ENCODE results near the gene AFG3L2. TPM values are rescaled to one million over a fixed set of nuclear protein-coding genes. Genes with fewer than 3 reads are reported as not detected.

AFG3L2 gene
- total and polyA plus RNA-seq, 2 of the 8 experiments (the other 6 are each of a cell fraction or from before 2014, with no cell fraction given), result 29.7 to 84.8 TPM

DNA sequence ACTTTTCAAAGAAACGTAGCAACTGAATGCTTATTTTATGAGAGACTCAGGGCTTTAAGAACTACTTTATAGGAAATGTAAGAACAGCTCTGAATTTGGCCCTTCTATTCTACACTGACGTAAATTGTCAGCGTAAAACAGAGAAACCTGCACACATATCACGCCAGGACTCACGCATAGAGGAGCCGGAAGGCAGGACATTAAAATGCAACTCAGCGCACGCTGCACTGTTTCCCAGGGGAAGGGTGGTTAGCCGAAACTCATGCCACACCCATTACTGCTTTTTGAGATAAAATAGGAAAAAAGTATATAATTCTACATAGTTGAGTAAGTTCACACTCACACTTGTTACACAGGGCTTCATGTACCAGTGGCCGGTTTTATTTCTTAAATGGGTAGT is 61.5 kb downstream of the AFG3L2 start (continued):
- TF ChIP-seq CHD7 (IDR thresholded peaks at IDR 0.05; ENCODE audit: insufficient replicate concordance, low read length) (no peak), SRF (IDR thresholded peaks at IDR 0.05; ENCODE audit: low read depth, low read length) (no peak), ASH2L (IDR thresholded peaks at IDR 0.05; ENCODE audit: low read length) (no peak), FOSL1 (IDR thresholded peaks at IDR 0.05; ENCODE audit: insufficient read depth, low read depth, low read length) (no peak), KDM1A (IDR thresholded peaks at IDR 0.05; ENCODE audit: borderline replicate concordance, low read length) (no peak)

Measured in H1 (cell line).